GM21723 (cell line): ENCODE measurements around the gene HLA-B.

ENCODE experiments used
- ATAC-seq: cut with Tn5 transposase; IDR thresholded peaks from one replicate; pipeline ENCODE4 v1.9.1; 2021; ENCODE audit warnings: mild to moderate bottlenecking, moderate library complexity; ENCODE audit not compliant: unreplicated experiment

The HLA-B gene

GRCh38 chr6:31308050-31308844 is 48.7 kb downstream of the HLA-B start:
- no peak for ATAC-seq

GRCh38 chr6:31307669-31308049 is 49.3 kb downstream of the HLA-B start:
- no peak for ATAC-seq

- no peak for ATAC-seq
Observed at GRCh38 chr6:31305703-31306219, 51.2 kb downstream of the HLA-B start.

GRCh38 chr6:31304683-31305082 is 52.3 kb downstream of the HLA-B start:
- no peak for ATAC-seq
